HepG2 (cell line): ENCODE measurements around the gene HEXIM1. TPM values are rescaled to one million over a fixed set of nuclear protein-coding genes. Genes with fewer than 3 reads are reported as not detected.

ENCODE experiments used
- ATF3 ChIP-seq: sonication (generic); formaldehyde crosslinking; IDR thresholded peaks from 2 replicates; pipeline ENCODE4 v1.4.0; 2020; ENCODE audit warnings: missing genetic modification reagents
- DMAP1 ChIP-seq: IDR thresholded peaks from 2 replicates; pipeline ENCODE4 v1.6.1; 2016
- GATAD1 ChIP-seq: IDR thresholded peaks from 2 replicates; pipeline ENCODE4 v1.6.1; 2016; ENCODE audit warnings: missing genetic modification reagents, missing compliant biosample characterization
- GPN1 ChIP-seq: sonication (generic); formaldehyde crosslinking; IDR thresholded peaks from 2 replicates; pipeline ENCODE4 v1.5.1; 2020; ENCODE audit warnings: missing genetic modification reagents, borderline replicate concordance
- HINFP ChIP-seq: sonication (generic); formaldehyde crosslinking; IDR thresholded peaks from 2 replicates; pipeline ENCODE4 v1.4.0; 2020; ENCODE audit warnings: low read depth, mild to moderate bottlenecking, missing genetic modification reagents
- HNF1B ChIP-seq: sonication (generic); formaldehyde crosslinking; IDR thresholded peaks from 2 replicates; pipeline ENCODE4 v1.5.1; 2020; ENCODE audit warnings: mild to moderate bottlenecking, moderate library complexity, missing genetic modification reagents
- JUN ChIP-seq: sonication (generic); formaldehyde crosslinking; IDR thresholded peaks from 2 replicates; pipeline ENCODE4 v1.4.0; 2020; ENCODE audit warnings: mild to moderate bottlenecking, missing genetic modification reagents
- MIER3 ChIP-seq: IDR thresholded peaks from 2 replicates; pipeline ENCODE4 v1.6.1; 2016; ENCODE audit warnings: missing compliant biosample characterization, borderline replicate concordance
- NFYC ChIP-seq: IDR thresholded peaks from 2 replicates; pipeline ENCODE4 v1.6.1; 2016; ENCODE audit warnings: missing genetic modification reagents, missing compliant biosample characterization
- NR2F1 ChIP-seq, 2 experiments: fragments of 450-650 bp in 1 of 2; formaldehyde crosslinking in 1 of 2; IDR thresholded peaks; 2 replicates each; pipeline versions ENCODE4 v1.5.0 to v1.6.1; 2016 to 2020; ENCODE audit warnings: mild to moderate bottlenecking in 1 of 2, missing compliant biosample characterization in 1 of 2, missing genetic modification reagents in 1 of 2, moderate library complexity in 1 of 2
- REPIN1 ChIP-seq: sonication (generic); formaldehyde crosslinking; IDR thresholded peaks from 2 replicates; pipeline ENCODE4 v1.8.0; 2022; ENCODE audit warnings: missing genetic modification reagents, low read depth, mild to moderate bottlenecking, borderline replicate concordance
- SIX1 ChIP-seq: sonication (generic); formaldehyde crosslinking; IDR thresholded peaks from 2 replicates; pipeline ENCODE4 v1.4.0; 2020; ENCODE audit warnings: missing genetic modification reagents, borderline replicate concordance
- SP2 ChIP-seq: sonication (generic); formaldehyde crosslinking; IDR thresholded peaks from 2 replicates; pipeline ENCODE4 v1.5.1; 2020; ENCODE audit warnings: mild to moderate bottlenecking, missing genetic modification reagents
- SP4 ChIP-seq: sonication (generic); formaldehyde crosslinking; IDR thresholded peaks from 2 replicates; pipeline ENCODE4 v1.8.1; 2023; ENCODE audit warnings: mild to moderate bottlenecking, missing genetic modification reagents
- SRY ChIP-seq: sonication (generic); formaldehyde crosslinking; IDR thresholded peaks from 2 replicates; pipeline ENCODE4 v1.8.0; 2022; ENCODE audit warnings: mild to moderate bottlenecking, missing genetic modification reagents
- TAF15 ChIP-seq: fragments of 200-400 bp; formaldehyde crosslinking; IDR thresholded peaks from one replicate; pipeline ENCODE4 v1.6.1; 2018; ENCODE audit warnings: mild to moderate bottlenecking, low read depth, low read length; ENCODE audit not compliant: poor library complexity, severe bottlenecking
- U2AF1 ChIP-seq: fragments of 200-400 bp; formaldehyde crosslinking; optimal IDR thresholded peaks from 2 replicates; pipeline ENCODE3; 2017; ENCODE audit warnings: mild to moderate bottlenecking, low read depth, low read length
- ZBTB20 ChIP-seq: sonication (generic); formaldehyde crosslinking; IDR thresholded peaks from 2 replicates; pipeline ENCODE4 v1.8.1; 2023; ENCODE audit warnings: missing genetic modification reagents, low read depth, mild to moderate bottlenecking, borderline replicate concordance
- ZBTB3 ChIP-seq: sonication (generic); formaldehyde crosslinking; IDR thresholded peaks from 2 replicates; pipeline ENCODE4 v1.4.0; 2020; ENCODE audit warnings: low read depth, mild to moderate bottlenecking, moderate library complexity, missing genetic modification reagents, borderline replicate concordance
- ZFX ChIP-seq: sonication (generic); formaldehyde crosslinking; IDR thresholded peaks from 2 replicates; pipeline ENCODE4 v1.4.0; 2020; ENCODE audit warnings: mild to moderate bottlenecking, low read depth, missing genetic modification reagents, moderate library complexity
- ZNF138 ChIP-seq: sonication (generic); formaldehyde crosslinking; IDR thresholded peaks from 2 replicates; pipeline ENCODE4 v1.5.0; 2020; ENCODE audit warnings: mild to moderate bottlenecking, low read depth, missing genetic modification reagents
- ZNF225 ChIP-seq: sonication (generic); formaldehyde crosslinking; IDR thresholded peaks from 2 replicates; pipeline ENCODE4 v1.4.0; 2020; ENCODE audit warnings: mild to moderate bottlenecking, missing genetic modification reagents
- ZNF329 ChIP-seq: sonication (generic); formaldehyde crosslinking; IDR thresholded peaks from 2 replicates; pipeline ENCODE4 v1.9.0; 2021; ENCODE audit warnings: low read depth, mild to moderate bottlenecking, missing genetic modification reagents
- ZNF496 ChIP-seq: sonication (generic); formaldehyde crosslinking; IDR thresholded peaks from 2 replicates; pipeline ENCODE4 v1.8.1; 2023; ENCODE audit warnings: mild to moderate bottlenecking, moderate library complexity, missing genetic modification reagents; ENCODE audit not compliant: insufficient replicate concordance
- ZNF556 ChIP-seq: sonication (generic); formaldehyde crosslinking; IDR thresholded peaks from 2 replicates; pipeline ENCODE4 v1.4.0; 2020; ENCODE audit warnings: mild to moderate bottlenecking, missing genetic modification reagents, borderline replicate concordance
- ZSCAN31 ChIP-seq: sonication (generic); formaldehyde crosslinking; IDR thresholded peaks from 2 replicates; pipeline ENCODE4 v1.5.0; 2020; ENCODE audit warnings: low read depth, mild to moderate bottlenecking, missing genetic modification reagents
- polyA plus RNA-seq, 8 experiments: library from polyadenylated mRNA; depleted of rRNA in 3 of 8; stranded (reverse) in 7 of 8; unstranded in 1 of 8; fragments of >200 nt; fragmentation: Illumina TruSeq in 4 of 8; extraction: Trizol in 4 of 8; gene quantifications; 2 replicates each; pipeline versions ENCODE4 v1.2.1 to v1.2.3, GENCODE V29; 2011 to 2016; ENCODE audit warnings: low read depth in 4 of 8, missing spikeins in 1 of 8, mixed read lengths in 1 of 8; ENCODE audit not compliant: insufficient read depth in 1 of 8
- total RNA-seq, 5 experiments: library from RNA; depleted of rRNA; stranded (reverse); fragments of >200 nt; fragmentation: Illumina TruSeq; extraction: Trizol; gene quantifications; 2 replicates each; pipeline ENCODE4 v1.2.3, GENCODE V29; 2016; ENCODE audit warnings: low read depth in 1 of 5

The HEXIM1 gene
- total and polyA plus RNA-seq, 2 of the 13 experiments (the other 11 are each of a cell fraction or from before 2014, with no cell fraction given), result 10.5 to 16.6 TPM

- TF ChIP-seq ATF3 (CRISPR knock-in tag), result peak; percentile 34; the same call in 1 of the 2 replicates
- TF ChIP-seq ZBTB3, result no peak; the same call in 1 of the 2 replicates
- peak; percentile 69 to 72 for TF ChIP-seq NR2F1 (CRISPR knock-in tag; IDR thresholded peaks at IDR 0.05)
- no peak for TF ChIP-seq ZNF329
- peak; percentile 96 for TF ChIP-seq REPIN1 (CRISPR knock-in tag)
- TF ChIP-seq SP4 (CRISPR knock-in tag), result peak; percentile 91; the same call in 1 of the 2 replicates
- peak; percentile 77 for TF ChIP-seq ZBTB20 (CRISPR knock-in tag)
- TF ChIP-seq ZSCAN31 (CRISPR knock-in tag), result peak; percentile 98
- TF ChIP-seq SIX1 (CRISPR knock-in tag), result no peak; the same call in 1 of the 2 replicates
- no peak for TF ChIP-seq GPN1 (CRISPR knock-in tag)
- peak; percentile 62 for TF ChIP-seq U2AF1
- 0 out of 2 replicates have a peak, but pooled peaks have one; percentile 50 for TF ChIP-seq JUN (CRISPR knock-in tag)
- TF ChIP-seq HNF1B, result peak; percentile 96
- TF ChIP-seq NFYC (CRISPR knock-in tag), result peak; percentile 99
- peak; percentile 82 for TF ChIP-seq GATAD1 (CRISPR knock-in tag)
- TF ChIP-seq SP2 (CRISPR knock-in tag), result peak; percentile 73
- peak; percentile 84 for TF ChIP-seq ZNF138
- TF ChIP-seq ZNF225 (CRISPR knock-in tag), result no peak
- TF ChIP-seq ZNF556 (CRISPR knock-in tag), result peak; percentile 92; the same call in 1 of the 2 replicates
- TF ChIP-seq DMAP1 (CRISPR knock-in tag), result peak; percentile 84
- peak; percentile 92; the same call in 1 of the 2 replicates for TF ChIP-seq SRY (CRISPR knock-in tag)
- peak; percentile 89 for TF ChIP-seq TAF15
- peak; percentile 87 for TF ChIP-seq HINFP (CRISPR knock-in tag)
- TF ChIP-seq MIER3, result peak; percentile 81; the same call in 1 of the 2 replicates
- TF ChIP-seq ZFX (CRISPR knock-in tag), result peak; percentile 98
- TF ChIP-seq ZNF496, result no peak
Measured at GRCh38 chr17:45135192-45135977, 12.9 kb upstream of the HEXIM1 start, which contains the start of gene ACBD4 (continued).
